HUES6 (cell line): ENCODE results near the gene PWP2.
"Not testable (repeated sequence)": the region's sequence is repeated elsewhere in the genome, so short reads cannot be mapped to it uniquely, and the experiment has no call there.

Experiments used
- H3K27ac ChIP-seq: 2 replicates; pipeline ENCODE4 v1.7.0; 2013; ENCODE audit warnings: low read depth, mild to moderate bottlenecking, low read length, inconsistent platforms
- H3K27me3 ChIP-seq: 2 replicates; pipeline ENCODE4 v1.6.1; 2013; ENCODE audit warnings: low read length; ENCODE audit not compliant: control insufficient read depth, insufficient read depth
- H3K36me3 ChIP-seq: 2 replicates; pipeline ENCODE4 v1.6.1; 2013; ENCODE audit warnings: low read length; ENCODE audit not compliant: control insufficient read depth, insufficient read depth
- H3K4me1 ChIP-seq: 2 replicates; pipeline ENCODE4 v1.6.1; 2013; ENCODE audit warnings: low read length; ENCODE audit not compliant: control insufficient read depth, insufficient read depth
- H3K4me3 ChIP-seq: 2 replicates; pipeline ENCODE4 v1.5.1; 2013; ENCODE audit warnings: low read depth, low read length
- H3K9ac ChIP-seq: one replicate; pipeline ENCODE4 v1.6.1; 2013; ENCODE audit warnings: mild to moderate bottlenecking, low read length
- H3K9me3 ChIP-seq: 2 replicates; pipeline ENCODE4 v1.6.1; 2013; ENCODE audit warnings: low read depth, low read length; ENCODE audit not compliant: control insufficient read depth, insufficient read depth

Gene PWP2

GRCh38 chr21:44139787-44140551, 32.8 kb downstream of the PWP2 start:
- H3K4me1 ChIP-seq, H3K9ac ChIP-seq, H3K27ac ChIP-seq, H3K27me3 ChIP-seq, H3K4me3 ChIP-seq, H3K36me3 ChIP-seq, H3K9me3 ChIP-seq: not testable (repeated sequence)

- not testable (repeated sequence) for H3K27ac ChIP-seq, H3K9ac ChIP-seq, H3K4me3 ChIP-seq, H3K27me3 ChIP-seq, H3K9me3 ChIP-seq, H3K36me3 ChIP-seq, H3K4me1 ChIP-seq
These were observed 33.3 kb downstream of the PWP2 start for GRCh38 chr21:44140552-44140932.

GRCh38 chr21:44142470-44142869, 35.3 kb downstream of the PWP2 start:
- H3K27ac ChIP-seq, H3K27me3 ChIP-seq, H3K9me3 ChIP-seq, H3K4me1 ChIP-seq, H3K9ac ChIP-seq, H3K4me3 ChIP-seq, H3K36me3 ChIP-seq: not testable (repeated sequence)

GRCh38 chr21:44143380-44143779, 36.2 kb downstream of the PWP2 start:
- not testable (repeated sequence) for H3K9me3 ChIP-seq, H3K27me3 ChIP-seq, H3K4me3 ChIP-seq, H3K27ac ChIP-seq, H3K36me3 ChIP-seq, H3K4me1 ChIP-seq, H3K9ac ChIP-seq

GRCh38 chr21:44143996-44144395, 36.8 kb downstream of the PWP2 start:
- not testable (repeated sequence) for H3K36me3 ChIP-seq, H3K27ac ChIP-seq, H3K27me3 ChIP-seq, H3K4me3 ChIP-seq, H3K9ac ChIP-seq, H3K9me3 ChIP-seq, H3K4me1 ChIP-seq

GRCh38 chr21:44144784-44145602, 37.8 kb downstream of the PWP2 start:
- H3K36me3 ChIP-seq, H3K27me3 ChIP-seq, H3K27ac ChIP-seq, H3K4me1 ChIP-seq, H3K9ac ChIP-seq, H3K4me3 ChIP-seq, H3K9me3 ChIP-seq: not testable (repeated sequence)

- H3K4me3 ChIP-seq, H3K27ac ChIP-seq, H3K4me1 ChIP-seq: not testable (repeated sequence)
These were observed 38.4 kb downstream of the PWP2 start for GRCh38 chr21:44145616-44146015.

GRCh38 chr21:44147108-44147507, 39.9 kb downstream of the PWP2 start:
- H3K9me3 ChIP-seq, H3K27me3 ChIP-seq, H3K36me3 ChIP-seq, H3K9ac ChIP-seq, H3K4me3 ChIP-seq, H3K4me1 ChIP-seq, H3K27ac ChIP-seq: not testable (repeated sequence)

More at GRCh38 chr21:44145616-44146015, 38.4 kb downstream of the PWP2 start:
- H3K9ac ChIP-seq, H3K27me3 ChIP-seq, H3K36me3 ChIP-seq, H3K9me3 ChIP-seq: not testable (repeated sequence)

- not testable (repeated sequence) for H3K4me1 ChIP-seq, H3K9me3 ChIP-seq, H3K36me3 ChIP-seq, H3K27me3 ChIP-seq, H3K4me3 ChIP-seq, H3K9ac ChIP-seq, H3K27ac ChIP-seq
These were observed 43.1 kb downstream of the PWP2 start for GRCh38 chr21:44150255-44150654.

- H3K36me3 ChIP-seq, H3K9ac ChIP-seq, H3K27ac ChIP-seq, H3K27me3 ChIP-seq, H3K4me3 ChIP-seq, H3K9me3 ChIP-seq, H3K4me1 ChIP-seq: not testable (repeated sequence)
These were observed 46.2 kb downstream of the PWP2 start for GRCh38 chr21:44153214-44153888.

GRCh38 chr21:44153889-44154228, 46.7 kb downstream of the PWP2 start:
- H3K27ac ChIP-seq, H3K9ac ChIP-seq, H3K36me3 ChIP-seq, H3K4me1 ChIP-seq, H3K4me3 ChIP-seq, H3K27me3 ChIP-seq, H3K9me3 ChIP-seq: not testable (repeated sequence)
